ENCODE data around the gene VPS13A. TPM values are rescaled to one million over a fixed set of nuclear protein-coding genes. Genes with fewer than 3 reads are reported as not detected.

The VPS13A gene
- total and polyA plus RNA-seq, 2 donors (not counting 1 experiment from before 2014, with no cell fraction given) = 12.8 to 39.3 TPM

DNA sequence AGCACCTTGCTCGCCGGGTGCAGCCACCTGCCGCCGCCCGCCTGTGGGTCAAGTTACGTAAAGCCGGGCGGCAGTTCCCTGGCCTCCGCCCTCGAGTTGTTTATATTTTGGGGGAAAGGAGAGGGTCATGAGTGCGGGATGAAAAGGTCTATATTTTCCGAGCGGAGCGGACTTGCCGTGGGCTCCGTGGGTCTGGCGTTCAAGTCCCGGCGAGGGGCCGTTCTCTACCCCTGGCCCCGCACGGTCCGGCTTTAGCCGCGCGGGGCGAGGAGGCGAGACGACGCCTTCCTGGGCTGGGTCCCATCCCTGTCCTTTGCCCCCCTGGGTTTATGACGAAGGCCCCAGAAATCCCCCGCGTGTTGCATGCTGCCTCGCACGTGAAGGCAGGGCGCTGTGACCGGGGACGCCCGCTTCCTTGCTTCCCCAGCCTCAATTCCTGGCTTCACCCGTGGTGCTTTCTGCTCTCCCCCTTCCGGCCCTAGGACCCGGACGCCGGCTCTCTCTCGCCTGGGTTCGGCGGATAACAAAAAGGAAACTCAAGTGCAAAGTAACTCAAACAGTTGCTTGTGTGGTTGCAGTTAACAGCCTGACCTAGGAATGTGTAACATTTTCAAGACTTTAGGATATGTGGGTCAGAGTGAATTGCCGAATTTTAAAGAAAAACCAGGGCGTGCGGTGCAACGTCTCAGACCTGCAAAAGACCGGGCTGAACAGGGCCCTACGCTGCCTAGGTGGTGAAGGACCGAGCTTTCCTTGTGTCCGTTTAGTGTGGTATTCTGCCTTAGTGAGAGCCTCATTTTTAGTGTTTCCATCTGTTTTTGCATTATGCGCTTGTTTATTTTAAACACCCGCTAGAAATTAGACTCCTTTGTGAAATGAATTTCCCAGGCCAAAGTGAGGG, 810 bp downstream of the VPS13A start:
- TF ChIP-seq, protein P1, sequence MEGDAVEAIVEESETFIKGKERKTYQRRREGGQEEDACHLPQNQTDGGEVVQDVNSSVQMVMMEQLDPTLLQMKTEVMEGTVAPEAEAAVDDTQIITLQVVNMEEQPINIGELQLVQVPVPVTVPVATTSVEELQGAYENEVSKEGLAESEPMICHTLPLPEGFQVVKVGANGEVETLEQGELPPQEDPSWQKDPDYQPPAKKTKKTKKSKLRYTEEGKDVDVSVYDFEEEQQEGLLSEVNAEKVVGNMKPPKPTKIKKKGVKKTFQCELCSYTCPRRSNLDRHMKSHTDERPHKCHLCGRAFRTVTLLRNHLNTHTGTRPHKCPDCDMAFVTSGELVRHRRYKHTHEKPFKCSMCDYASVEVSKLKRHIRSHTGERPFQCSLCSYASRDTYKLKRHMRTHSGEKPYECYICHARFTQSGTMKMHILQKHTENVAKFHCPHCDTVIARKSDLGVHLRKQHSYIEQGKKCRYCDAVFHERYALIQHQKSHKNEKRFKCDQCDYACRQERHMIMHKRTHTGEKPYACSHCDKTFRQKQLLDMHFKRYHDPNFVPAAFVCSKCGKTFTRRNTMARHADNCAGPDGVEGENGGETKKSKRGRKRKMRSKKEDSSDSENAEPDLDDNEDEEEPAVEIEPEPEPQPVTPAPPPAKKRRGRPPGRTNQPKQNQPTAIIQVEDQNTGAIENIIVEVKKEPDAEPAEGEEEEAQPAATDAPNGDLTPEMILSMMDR (conservative IDR thresholded peaks at IDR 0.05 in 1 of 2, IDR thresholded peaks at IDR 0.05 in 1 of 2; ENCODE audit: low read depth in 1 of 2, low read length in 2 of 2) = no peak
- no peak for TF ChIP-seq EZH2 (IDR thresholded peaks at IDR 0.05; ENCODE audit: low read length, missing control alignments)
- Histone ChIP-seq H3K27ac (ENCODE audit: insufficient read depth, low read length) (peak overlapping the region; percentile 82), H3K4me1 (ENCODE audit: control insufficient read depth, extremely low read depth, insufficient read depth, low read length) (peaks cover 2% of the 10 kb centered on the region), H3K4me3 (replicated peaks in 1 of 4; ENCODE audit: control extremely low read depth in 1 of 4, insufficient read depth in 1 of 4, low read depth in 3 of 4, low read length in 4 of 4) (peak overlapping the region; percentile 84 to 96 (median 88)), H4K20me1 (ENCODE audit: control insufficient read depth, extremely low read depth, insufficient read depth, low read length) (no peaks in the 10 kb centered on the region), H3K9me3 (ENCODE audit: control insufficient read depth, insufficient read depth, low read depth, low read length) (no peaks in the 10 kb centered on the region), H3K4me2 (ENCODE audit: extremely low read depth, insufficient read depth, low read length) (peak overlapping the region; percentile 91), H3K36me3 (ENCODE audit: control insufficient read depth, insufficient read depth, low read length) (no peaks in the 10 kb centered on the region), H3K27me3 (ENCODE audit: control insufficient read depth, insufficient read depth, low read length) (no peaks in the 10 kb centered on the region), H3K79me2 (ENCODE audit: control insufficient read depth, insufficient read depth, low read length) (peaks cover 47% of the 10 kb centered on the region), H3K9ac (ENCODE audit: insufficient read depth, low read length) (peak overlapping the region; percentile 79), H2AFZ (ENCODE audit: low read length) (peak overlapping the region; percentile 93)
- peak; percentile 38 to 43 for DNase-seq (ENCODE audit: low read depth in 2 of 2)

- peak overlapping the region; percentile 2 for H3K4me2 ChIP-seq (ENCODE audit: extremely low read depth, insufficient read depth, low read length)
- DNase-seq (ENCODE audit: low read depth in 2 of 2) = peak; percentile 8 to 62
- H3K9ac ChIP-seq (ENCODE audit: insufficient read depth, low read length) = no peak overlapping the region
- no peaks in the 10 kb centered on the region for H3K27me3 ChIP-seq (ENCODE audit: control insufficient read depth, insufficient read depth, low read length)
- no peak overlapping the region for H3K27ac ChIP-seq (ENCODE audit: insufficient read depth, low read length)
- H3K4me3 ChIP-seq (replicated peaks in 1 of 4; ENCODE audit: control extremely low read depth in 1 of 4, insufficient read depth in 1 of 4, low read depth in 3 of 4, low read length in 4 of 4) = peak overlapping the region in 1 of 4 experiments; percentile 84
- TF ChIP-seq, protein P1 (conservative IDR thresholded peaks at IDR 0.05 in 1 of 2, IDR thresholded peaks at IDR 0.05 in 1 of 2; ENCODE audit: low read depth in 1 of 2, low read length in 2 of 2) = no peak
- TF ChIP-seq EZH2 (IDR thresholded peaks at IDR 0.05; ENCODE audit: low read length, missing control alignments) = no peak
- no peaks in the 10 kb centered on the region for H4K20me1 ChIP-seq (ENCODE audit: control insufficient read depth, extremely low read depth, insufficient read depth, low read length)
- H3K79me2 ChIP-seq (ENCODE audit: control insufficient read depth, insufficient read depth, low read length) = peaks cover 63% of the 10 kb centered on the region
- H3K4me1 ChIP-seq (ENCODE audit: control insufficient read depth, extremely low read depth, insufficient read depth, low read length) = peaks cover 2% of the 10 kb centered on the region
- no peaks in the 10 kb centered on the region for H3K36me3 ChIP-seq (ENCODE audit: control insufficient read depth, insufficient read depth, low read length)
- no peak overlapping the region for H2AFZ ChIP-seq (ENCODE audit: low read length)
- no peaks in the 10 kb centered on the region for H3K9me3 ChIP-seq (ENCODE audit: control insufficient read depth, insufficient read depth, low read depth, low read length)
Measured at GRCh38 chr9:77180056-77180455, 2.7 kb downstream of the VPS13A start.

DNA sequence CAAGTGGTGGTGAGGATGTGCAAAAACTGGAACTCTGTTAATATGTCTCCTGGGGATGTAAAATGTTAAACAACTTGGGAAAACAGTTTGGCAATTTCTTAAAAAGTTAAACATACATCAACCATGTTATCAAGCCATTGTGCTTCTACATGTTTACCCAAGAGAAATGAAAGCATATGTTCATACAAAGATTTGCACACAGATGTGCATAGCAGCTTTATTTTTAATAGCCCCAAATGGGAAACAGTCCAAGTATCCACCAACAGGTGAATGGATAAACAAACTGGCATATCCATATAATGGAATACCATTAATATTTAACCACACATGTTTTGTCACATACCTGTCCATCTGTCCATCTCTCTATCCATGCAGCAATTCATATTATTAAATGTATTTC, 6.2 kb downstream of the VPS13A start:
- Histone ChIP-seq H3K27ac (ENCODE audit: insufficient read depth, low read length) (no peak overlapping the region), H3K4me3 (replicated peaks in 1 of 4; ENCODE audit: control extremely low read depth in 1 of 4, insufficient read depth in 1 of 4, low read depth in 3 of 4, low read length in 4 of 4) (no peak overlapping the region), H3K36me3 (ENCODE audit: control insufficient read depth, insufficient read depth, low read length) (no peaks in the 10 kb centered on the region), H4K20me1 (ENCODE audit: control insufficient read depth, extremely low read depth, insufficient read depth, low read length) (no peaks in the 10 kb centered on the region), H3K4me1 (ENCODE audit: control insufficient read depth, extremely low read depth, insufficient read depth, low read length) (peaks cover 2% of the 10 kb centered on the region), H3K4me2 (ENCODE audit: extremely low read depth, insufficient read depth, low read length) (no peak overlapping the region), H3K9me3 (ENCODE audit: control insufficient read depth, insufficient read depth, low read depth, low read length) (no peaks in the 10 kb centered on the region), H3K79me2 (ENCODE audit: control insufficient read depth, insufficient read depth, low read length) (peaks cover 80% of the 10 kb centered on the region), H2AFZ (ENCODE audit: low read length) (no peak overlapping the region), H3K27me3 (ENCODE audit: control insufficient read depth, insufficient read depth, low read length) (no peaks in the 10 kb centered on the region), H3K9ac (ENCODE audit: insufficient read depth, low read length) (no peak overlapping the region)
- DNase-seq (ENCODE audit: low read depth in 2 of 2) = no peak
- no peak for TF ChIP-seq EZH2 (IDR thresholded peaks at IDR 0.05; ENCODE audit: low read length, missing control alignments)
- TF ChIP-seq, protein P1 (conservative IDR thresholded peaks at IDR 0.05 in 1 of 2, IDR thresholded peaks at IDR 0.05 in 1 of 2; ENCODE audit: low read depth in 1 of 2, low read length in 2 of 2) = no peak

All from fibroblast of lung (primary cell).